A549 (cell line): ENCODE results near the gene NEIL3.

Experiments used
- CHD4 ChIP-seq: fragments of 200-600 bp; sonication (generic); IDR thresholded peaks from 2 replicates; pipeline ENCODE4 v1.6.1; 2016; ENCODE audit warnings: antibody characterized with exemption, mild to moderate bottlenecking, borderline replicate concordance
- CTCF ChIP-seq: fragments of >200 bp; sonication (Bioruptor Twin); formaldehyde crosslinking; IDR thresholded peaks from 3 replicates; pipeline ENCODE4 v1.5.1; 2016
- EHMT2 ChIP-seq: fragments of 200-600 bp; sonication (generic); IDR thresholded peaks from 2 replicates; pipeline ENCODE4 v1.6.1; 2016; ENCODE audit warnings: antibody characterized with exemption, low read depth, mild to moderate bottlenecking, moderate library complexity
- EP300 ChIP-seq, 2 experiments: fragments of >200 bp; sonication (Bioruptor Twin); formaldehyde crosslinking; IDR thresholded peaks; 2 replicates in 1 of 2; 3 replicates in 1 of 2; pipeline ENCODE4 v1.6.1; 2016 to 2017
- FOSB ChIP-seq: fragments of 250-450 bp; sonication (Bioruptor Pico); IDR thresholded peaks from 2 replicates; pipeline ENCODE4 v1.5.0; 2020; ENCODE audit warnings: mild to moderate bottlenecking, moderate library complexity
- GATA3 ChIP-seq: IDR thresholded peaks from 2 replicates; pipeline ENCODE4 v1.6.1; 2012; ENCODE audit warnings: borderline replicate concordance
- KDM5A ChIP-seq: fragments of 200-600 bp; sonication (generic); IDR thresholded peaks from 2 replicates; pipeline ENCODE4 v1.6.1; 2016; ENCODE audit warnings: antibody characterized with exemption, mild to moderate bottlenecking
- POLR2A ChIP-seq: IDR thresholded peaks from 2 replicates; pipeline ENCODE4 v1.6.1; 2012; ENCODE audit warnings: mild to moderate bottlenecking, low read length
- RCOR1 ChIP-seq: fragments of 150-350 bp; IDR thresholded peaks from 2 replicates; pipeline ENCODE4 v1.6.1; 2014; ENCODE audit warnings: antibody characterized with exemption, low read length, low read depth
- REST ChIP-seq: fragments of 200-600 bp; sonication (generic); IDR thresholded peaks from 2 replicates; pipeline ENCODE4 v1.6.1; 2016; ENCODE audit warnings: antibody characterized with exemption, mild to moderate bottlenecking, moderate library complexity
- ZFP36 ChIP-seq: fragments of 450-650 bp; IDR thresholded peaks from 2 replicates; pipeline ENCODE4 v1.6.1; 2014; ENCODE audit warnings: borderline replicate concordance; ENCODE audit not compliant: partially characterized antibody
- TF ChIP-seq, protein P1 (sequence below): IDR thresholded peaks from 2 replicates; pipeline ENCODE4 v1.6.1; 2012

DNA sequence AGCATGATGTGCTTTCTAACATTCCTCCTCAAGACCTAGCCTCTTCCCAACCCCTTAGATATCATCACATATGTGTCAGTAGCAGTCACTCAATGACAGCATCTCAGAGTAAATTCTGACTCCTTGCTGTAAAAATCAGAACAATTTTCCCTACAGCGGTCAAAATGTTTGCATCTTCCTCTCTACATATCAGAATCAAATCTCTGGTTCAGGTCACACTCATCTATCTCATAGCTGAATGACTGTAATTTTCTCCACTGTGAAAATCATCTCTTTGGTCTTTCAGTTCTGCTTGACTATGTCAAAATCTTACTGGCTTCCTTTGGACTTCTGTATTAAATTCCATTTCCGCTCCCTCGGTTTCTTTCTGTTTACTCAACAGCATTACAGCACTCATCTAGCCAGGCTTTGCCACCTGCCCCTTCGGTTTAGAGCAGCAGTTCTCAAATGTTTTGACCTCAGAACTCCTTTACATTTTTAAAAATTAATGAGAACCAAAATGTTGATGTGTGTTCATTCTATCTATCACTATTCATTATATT, 75.3 kb downstream of the NEIL3 start:
- TF ChIP-seq KDM5A: no peak
- no peak for TF ChIP-seq POLR2A
- no peak for TF ChIP-seq CHD4
- TF ChIP-seq REST: no peak
- TF ChIP-seq, protein P1, sequence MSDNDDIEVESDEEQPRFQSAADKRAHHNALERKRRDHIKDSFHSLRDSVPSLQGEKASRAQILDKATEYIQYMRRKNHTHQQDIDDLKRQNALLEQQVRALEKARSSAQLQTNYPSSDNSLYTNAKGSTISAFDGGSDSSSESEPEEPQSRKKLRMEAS: no peak
- TF ChIP-seq CTCF: no peak
- TF ChIP-seq EHMT2: no peak
- no peak for TF ChIP-seq EP300 (IDR thresholded peaks at IDR 0.05)
- no peak for TF ChIP-seq FOSB (CRISPR knock-in tag)
- no peak for TF ChIP-seq ZFP36
- no peak for TF ChIP-seq GATA3
- TF ChIP-seq RCOR1: no peak
